Measurements from ENCODE around the gene LIPC.

Gene LIPC

GRCh38 chr15:58475573-58476524 is 44.1 kb downstream of the LIPC start:
- no peak for DNase-seq (ENCODE audit: low read depth)

GRCh38 chr15:58476525-58477162 is 44.9 kb downstream of the LIPC start:
- DNase-seq (ENCODE audit: low read depth) = no peak

GRCh38 chr15:58477170-58477569 is 45.4 kb downstream of the LIPC start:
- DNase-seq (ENCODE audit: low read depth) = no peak

GRCh38 chr15:58478035-58478434 is 46.2 kb downstream of the LIPC start:
- DNase-seq (ENCODE audit: low read depth) = no peak

- DNase-seq (ENCODE audit: low read depth) = no peak
These were observed 46.8 kb downstream of the LIPC start for GRCh38 chr15:58478579-58478978.

- no peak for DNase-seq (ENCODE audit: low read depth)
These were observed 48.1 kb downstream of the LIPC start for GRCh38 chr15:58479941-58480340.

GRCh38 chr15:58483376-58483775 is 51.6 kb downstream of the LIPC start:
- DNase-seq (ENCODE audit: low read depth) = no peak

GRCh38 chr15:58484791-58485600 is 53.2 kb downstream of the LIPC start:
- DNase-seq (ENCODE audit: low read depth) = no peak

GRCh38 chr15:58486062-58486461 is 54.3 kb downstream of the LIPC start:
- no peak for DNase-seq (ENCODE audit: low read depth)

GRCh38 chr15:58486564-58486963 is 54.8 kb downstream of the LIPC start:
- DNase-seq (ENCODE audit: low read depth) = no peak

GRCh38 chr15:58487041-58487723 is 55.4 kb downstream of the LIPC start:
- DNase-seq (ENCODE audit: low read depth) = no peak

- DNase-seq (ENCODE audit: low read depth) = no peak
These were observed 55.9 kb downstream of the LIPC start for GRCh38 chr15:58487724-58488120.

GRCh38 chr15:58489289-58490085 is 57.7 kb downstream of the LIPC start:
- DNase-seq (ENCODE audit: low read depth) = no peak

GRCh38 chr15:58490086-58490887 is 58.5 kb downstream of the LIPC start:
- DNase-seq (ENCODE audit: low read depth) = no peak

GRCh38 chr15:58490888-58491473 is 59.2 kb downstream of the LIPC start:
- no peak for DNase-seq (ENCODE audit: low read depth)

- DNase-seq (ENCODE audit: low read depth) = no peak
These were observed 59.9 kb downstream of the LIPC start for GRCh38 chr15:58491499-58492202.

GRCh38 chr15:58492661-58493397 is 61.0 kb downstream of the LIPC start:
- DNase-seq (ENCODE audit: low read depth) = no peak

- no peak for DNase-seq (ENCODE audit: low read depth)
These were observed 62.8 kb downstream of the LIPC start for GRCh38 chr15:58494567-58494966.
